H1 (cell line): ENCODE results near the gene SSNA1. TPM values are rescaled to one million over a fixed set of nuclear protein-coding genes. Genes with fewer than 3 reads are reported as not detected.

Experiments used
- ATF3 ChIP-seq: IDR thresholded peaks from 2 replicates; pipeline ENCODE4 v1.6.1; 2011; ENCODE audit warnings: low read depth, mild to moderate bottlenecking, low read length; ENCODE audit not compliant: insufficient read depth
- CEBPB ChIP-seq: IDR thresholded peaks from 2 replicates; pipeline ENCODE4 v1.6.1; 2012; ENCODE audit warnings: low read depth, low read length
- CHD1 ChIP-seq: IDR thresholded peaks from 2 replicates; pipeline ENCODE4 v1.6.1; 2012; ENCODE audit warnings: low read depth, low read length, improper control_type of control experiment
- CHD2 ChIP-seq: IDR thresholded peaks from 2 replicates; pipeline ENCODE4 v1.6.1; 2012; ENCODE audit warnings: low read length, improper control_type of control experiment
- CREB1 ChIP-seq: IDR thresholded peaks from 2 replicates; pipeline ENCODE4 v1.6.1; 2012; ENCODE audit warnings: inconsistent platforms
- CTCF ChIP-seq, 3 experiments: IDR thresholded peaks; 1 replicate in 2 of 3; 2 replicates in 1 of 3; pipeline versions ENCODE4 v1.5.1 to v1.6.1; 2011; ENCODE audit warnings: low read length in 3 of 3, mild to moderate bottlenecking in 3 of 3, inconsistent platforms in 2 of 3, low read depth in 1 of 3, moderate library complexity in 1 of 3; ENCODE audit not compliant: insufficient read depth in 1 of 3; ENCODE audit errors: control extremely low read depth in 1 of 3
- HDAC2 ChIP-seq, 2 experiments: fragments of 300-600 bp in 1 of 2; sonication (generic) in 1 of 2; IDR thresholded peaks; 2 replicates each; pipeline ENCODE4 v1.6.1; 2011 to 2012; ENCODE audit warnings: low read depth in 2 of 2, low read length in 2 of 2, mild to moderate bottlenecking in 2 of 2, moderate library complexity in 2 of 2, borderline replicate concordance in 1 of 2, inconsistent platforms in 1 of 2
- HDAC6 ChIP-seq: IDR thresholded peaks from one replicate; pipeline ENCODE4 v1.7.1; 2012; ENCODE audit warnings: low read depth, mild to moderate bottlenecking, inconsistent platforms, low read length, moderate library complexity
- JUN ChIP-seq: IDR thresholded peaks from 2 replicates; pipeline ENCODE4 v1.6.1; 2011; ENCODE audit warnings: low read depth, mild to moderate bottlenecking, improper control_type of control experiment, low read length
- MAFK ChIP-seq: IDR thresholded peaks from 2 replicates; pipeline ENCODE4 v1.6.1; 2012; ENCODE audit warnings: low read depth, mild to moderate bottlenecking, improper control_type of control experiment, low read length
- PHF8 ChIP-seq: fragments of 200-600 bp; sonication (generic); conservative IDR thresholded peaks from 2 replicates; pipeline ENCODE4 v1.7.1; 2012; ENCODE audit warnings: low read depth, mild to moderate bottlenecking, inconsistent platforms, low read length, moderate library complexity
- POLR2A ChIP-seq, 2 experiments: IDR thresholded peaks; 1 replicate in 1 of 2; 2 replicates in 1 of 2; pipeline ENCODE4 v1.6.1; 2011; ENCODE audit warnings: low read depth in 2 of 2, low read length in 2 of 2, mild to moderate bottlenecking in 2 of 2; ENCODE audit errors: control extremely low read depth in 1 of 2
- RAD21 ChIP-seq, 2 experiments: IDR thresholded peaks in 1 of 2; conservative IDR thresholded peaks in 1 of 2; 2 replicates each; pipeline ENCODE4 v1.6.1; 2011; ENCODE audit warnings: low read depth in 2 of 2, low read length in 2 of 2, improper control_type of control experiment in 1 of 2, inconsistent platforms in 1 of 2, mild to moderate bottlenecking in 1 of 2, moderate library complexity in 1 of 2
- RNF2 ChIP-seq: fragments of 200-900, 300-1000 bp; sonication (generic); IDR thresholded peaks from 2 replicates; pipeline ENCODE4 v1.7.1; 2016; ENCODE audit warnings: borderline replicate concordance, low read depth, mild to moderate bottlenecking, antibody characterized with exemption, low read length; ENCODE audit not compliant: poor library complexity, severe bottlenecking; ENCODE audit errors: missing control alignments
- SIRT6 ChIP-seq: IDR thresholded peaks from one replicate; pipeline ENCODE4 v1.7.1; 2012; ENCODE audit warnings: low read length, inconsistent platforms
- SUZ12 ChIP-seq: fragments of 200-600 bp; sonication (generic); IDR thresholded peaks from 2 replicates; pipeline ENCODE4 v1.6.1; 2012; ENCODE audit warnings: mild to moderate bottlenecking, inconsistent platforms, low read length, moderate library complexity, mixed read lengths
- TAF1 ChIP-seq: IDR thresholded peaks from 2 replicates; pipeline ENCODE4 v1.6.1; 2011; ENCODE audit warnings: mild to moderate bottlenecking, low read depth, low read length
- TAF7 ChIP-seq: optimal IDR thresholded peaks from 2 replicates; pipeline ENCODE3; 2011; ENCODE audit warnings: low read depth, mild to moderate bottlenecking, inconsistent platforms, low read length, moderate library complexity, borderline replicate concordance
- TBP ChIP-seq: IDR thresholded peaks from 2 replicates; pipeline ENCODE4 v1.6.1; 2011; ENCODE audit warnings: low read depth, low read length, improper control_type of control experiment
- TEAD4 ChIP-seq: IDR thresholded peaks from 2 replicates; pipeline ENCODE4 v1.6.1; 2012; ENCODE audit warnings: low read depth, low read length, inconsistent platforms, mixed read lengths
- YY1 ChIP-seq: IDR thresholded peaks from 2 replicates; pipeline ENCODE4 v1.6.1; 2011; ENCODE audit warnings: low read depth, mild to moderate bottlenecking, low read length
- polyA plus RNA-seq, 7 experiments: library from polyadenylated mRNA; depleted of rRNA in 3 of 7; stranded (reverse) in 5 of 7; unstranded in 2 of 7; fragments of >200 nt in 5 of 7; fragments of 200-250 nt in 2 of 7; gene quantifications; 1 replicate in 5 of 7; 2 replicates in 1 of 7; 4 replicates in 1 of 7; pipeline versions ENCODE4 v1.2.1 to v1.2.3, GENCODE V29; 2011 to 2013; ENCODE audit warnings: missing spikeins in 2 of 7, mixed read lengths in 2 of 7
- total RNA-seq: library from RNA; stranded (reverse); fragmentation: NEBNext Ultra II Directional; extraction: Animal tissue kit (Norgen Biotek cat#: 25700); gene quantifications from 2 replicates; pipeline ENCODE4 v1.2.1, GENCODE V29; 2021

Gene SSNA1
- total and polyA plus RNA-seq, 2 of the 8 experiments (the other 6 are each of a cell fraction or from before 2014, with no cell fraction given) = 87.3 to 157 TPM

GRCh38 chr9:137227054-137227852 is 38.8 kb downstream of the SSNA1 start, which contains the start of gene RNF224 (continued):
- TF ChIP-seq HDAC2 (IDR thresholded peaks at IDR 0.05; ENCODE audit: borderline replicate concordance in 1 of 2, low read depth in 2 of 2, low read length in 2 of 2) (no peak), MAFK (no peak), CEBPB (no peak), CHD1 (no peak), TAF1 (0 out of 2 replicates have a peak, but pooled peaks have one; percentile 37), TAF7 (no peak), HDAC6 (no peak), ATF3 (no peak), TBP (peak; percentile 44; the same call in 1 of the 2 replicates), RNF2 (no peak), CREB1 (0 out of 2 replicates have a peak, but pooled peaks have one; percentile 34), CTCF (IDR thresholded peaks at IDR 0.05; ENCODE audit: control extremely low read depth in 1 of 3, insufficient read depth in 1 of 3, low read depth in 1 of 3, low read length in 3 of 3) (peak in 2 of 3 experiments; percentile 96 to 97; a peak in 3 of 4 replicates), SIRT6 (no peak), CHD2 (no peak), YY1 (0 out of 2 replicates have a peak, but pooled peaks have one; percentile 43), PHF8 (no peak), TEAD4 (no peak), JUN (no peak), POLR2A (IDR thresholded peaks at IDR 0.05; ENCODE audit: control extremely low read depth in 1 of 2, low read depth in 2 of 2, low read length in 2 of 2) (no peak), RAD21 (IDR thresholded peaks at IDR 0.05 in 1 of 2, conservative IDR thresholded peaks at IDR 0.05 in 1 of 2; ENCODE audit: low read depth in 2 of 2, low read length in 2 of 2) (peak; percentile 91 to 95), SUZ12 (no peak)
